ENCODE measurements around the gene SEL1L.

Gene SEL1L

DNA sequence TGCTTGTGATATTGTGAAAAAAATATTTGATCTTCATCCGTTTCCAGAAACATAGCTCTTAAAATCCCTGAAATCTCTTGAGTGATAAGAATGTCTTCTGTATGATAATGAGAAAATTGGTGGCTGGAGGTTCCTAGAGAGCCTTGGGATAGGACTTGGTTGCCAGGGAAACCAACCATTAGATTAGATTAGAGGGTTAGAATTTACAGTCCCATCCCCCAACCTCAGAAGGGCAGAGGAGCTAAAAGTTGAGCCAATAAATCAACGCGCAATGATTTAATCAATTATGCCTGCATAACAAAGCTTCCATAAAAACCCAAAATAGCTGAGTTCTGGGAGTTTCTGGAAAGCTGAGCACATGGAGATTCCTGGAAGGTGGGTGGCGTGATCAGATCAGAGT, 10.6 kb downstream of the SEL1L start:
- Histone ChIP-seq H3K4me1 (ENCODE audit: control insufficient read depth, insufficient read depth, low read length) (peaks cover 9% of the 10 kb centered on the region; the same call in 1 of the 2 replicates), H3K4me3 (ENCODE audit: low read depth, low read length) (no peak overlapping the region), H3K36me3 (ENCODE audit: control insufficient read depth in 2 of 2, insufficient read depth in 1 of 2, low read length in 2 of 2) (peaks cover 18 to 45% of the 10 kb centered on the region in 2 experiments), H3K9me3 (ENCODE audit: control insufficient read depth, insufficient read depth, low read depth, low read length) (no peaks in the 10 kb centered on the region), H3K27ac (ENCODE audit: extremely low read depth, low read depth, low read length) (no peak overlapping the region)
- ChIA-PET CTCF (interaction anchor here (0.5 kb wide), 1 partner anchor 756 kb away, joined by 3 read pairs; no protein-coding TSS in a partner anchor), POLR2A (no interaction called here)
- no peak for TF ChIP-seq ZNF623 (tag by site-specific recombination; IDR thresholded peaks at IDR 0.05)
- TF ChIP-seq, protein P1, sequence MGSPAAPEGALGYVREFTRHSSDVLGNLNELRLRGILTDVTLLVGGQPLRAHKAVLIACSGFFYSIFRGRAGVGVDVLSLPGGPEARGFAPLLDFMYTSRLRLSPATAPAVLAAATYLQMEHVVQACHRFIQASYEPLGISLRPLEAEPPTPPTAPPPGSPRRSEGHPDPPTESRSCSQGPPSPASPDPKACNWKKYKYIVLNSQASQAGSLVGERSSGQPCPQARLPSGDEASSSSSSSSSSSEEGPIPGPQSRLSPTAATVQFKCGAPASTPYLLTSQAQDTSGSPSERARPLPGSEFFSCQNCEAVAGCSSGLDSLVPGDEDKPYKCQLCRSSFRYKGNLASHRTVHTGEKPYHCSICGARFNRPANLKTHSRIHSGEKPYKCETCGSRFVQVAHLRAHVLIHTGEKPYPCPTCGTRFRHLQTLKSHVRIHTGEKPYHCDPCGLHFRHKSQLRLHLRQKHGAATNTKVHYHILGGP (tag by site-specific recombination; IDR thresholded peaks at IDR 0.05) = 0 out of 2 replicates have a peak, but pooled peaks have one; percentile 8

DNA sequence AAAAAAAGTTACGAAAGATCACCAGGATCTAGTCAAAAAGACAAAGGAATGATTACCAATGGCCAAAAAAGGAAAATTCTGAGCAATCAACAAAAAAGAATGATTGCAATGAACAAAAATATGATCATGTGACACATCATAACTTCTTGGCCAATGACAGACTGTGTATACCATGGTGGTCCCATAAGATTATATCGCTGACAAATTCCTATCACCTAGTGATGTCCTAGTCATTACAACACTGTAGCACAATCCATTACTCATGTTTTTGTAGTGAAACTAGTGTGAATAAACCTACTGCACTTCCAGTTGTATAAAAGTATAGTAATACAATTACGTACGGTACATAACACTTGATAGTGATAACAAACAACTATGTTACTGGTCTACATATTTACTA, 12.3 kb downstream of the SEL1L start:
- Histone ChIP-seq H3K4me1 (ENCODE audit: control insufficient read depth, insufficient read depth, low read length) (peaks cover 9% of the 10 kb centered on the region; the same call in 1 of the 2 replicates), H3K36me3 (ENCODE audit: control insufficient read depth in 2 of 2, insufficient read depth in 1 of 2, low read length in 2 of 2) (peaks cover 13 to 52% of the 10 kb centered on the region in 2 experiments), H3K27ac (ENCODE audit: extremely low read depth, low read depth, low read length) (no peak overlapping the region), H3K9me3 (ENCODE audit: control insufficient read depth, insufficient read depth, low read depth, low read length) (no peaks in the 10 kb centered on the region), H3K4me3 (ENCODE audit: low read depth, low read length) (no peak overlapping the region)
- TF ChIP-seq ZNF24 (tag by site-specific recombination; IDR thresholded peaks at IDR 0.05) (no peak), ZNF133 (tag by site-specific recombination; IDR thresholded peaks at IDR 0.05) (no peak), SP3 (tag by site-specific recombination; IDR thresholded peaks at IDR 0.05) (no peak), ZBTB7A (tag by site-specific recombination; IDR thresholded peaks at IDR 0.05; ENCODE audit: low read depth) (no peak), ZXDB (tag by site-specific recombination; IDR thresholded peaks at IDR 0.05) (no peak), ZNF292 (tag by site-specific recombination; IDR thresholded peaks at IDR 0.05; ENCODE audit: borderline replicate concordance, low read depth) (no peak), ZNF138 (tag by site-specific recombination; IDR thresholded peaks at IDR 0.05; ENCODE audit: borderline replicate concordance) (no peak), ZNF544 (tag by site-specific recombination; IDR thresholded peaks at IDR 0.05) (no peak), IKZF3 (tag by site-specific recombination; IDR thresholded peaks at IDR 0.05) (no peak), ZNF391 (tag by site-specific recombination; IDR thresholded peaks at IDR 0.05; ENCODE audit: borderline replicate concordance, low read depth) (no peak), ZNF555 (tag by site-specific recombination; conservative IDR thresholded peaks at IDR 0.05) (no peak), OSR2 (tag by site-specific recombination; IDR thresholded peaks at IDR 0.05) (no peak), ZNF514 (tag by site-specific recombination; IDR thresholded peaks at IDR 0.05) (no peak), ZNF560 (tag by site-specific recombination; IDR thresholded peaks at IDR 0.05; ENCODE audit: borderline replicate concordance) (no peak), GLIS1 (tag by site-specific recombination; IDR thresholded peaks at IDR 0.05) (no peak), YY2 (tag by site-specific recombination; IDR thresholded peaks at IDR 0.05) (no peak), GLI2 (tag by site-specific recombination; IDR thresholded peaks at IDR 0.05; ENCODE audit: borderline replicate concordance, low read depth) (no peak)
- TF ChIP-seq, protein P2, sequence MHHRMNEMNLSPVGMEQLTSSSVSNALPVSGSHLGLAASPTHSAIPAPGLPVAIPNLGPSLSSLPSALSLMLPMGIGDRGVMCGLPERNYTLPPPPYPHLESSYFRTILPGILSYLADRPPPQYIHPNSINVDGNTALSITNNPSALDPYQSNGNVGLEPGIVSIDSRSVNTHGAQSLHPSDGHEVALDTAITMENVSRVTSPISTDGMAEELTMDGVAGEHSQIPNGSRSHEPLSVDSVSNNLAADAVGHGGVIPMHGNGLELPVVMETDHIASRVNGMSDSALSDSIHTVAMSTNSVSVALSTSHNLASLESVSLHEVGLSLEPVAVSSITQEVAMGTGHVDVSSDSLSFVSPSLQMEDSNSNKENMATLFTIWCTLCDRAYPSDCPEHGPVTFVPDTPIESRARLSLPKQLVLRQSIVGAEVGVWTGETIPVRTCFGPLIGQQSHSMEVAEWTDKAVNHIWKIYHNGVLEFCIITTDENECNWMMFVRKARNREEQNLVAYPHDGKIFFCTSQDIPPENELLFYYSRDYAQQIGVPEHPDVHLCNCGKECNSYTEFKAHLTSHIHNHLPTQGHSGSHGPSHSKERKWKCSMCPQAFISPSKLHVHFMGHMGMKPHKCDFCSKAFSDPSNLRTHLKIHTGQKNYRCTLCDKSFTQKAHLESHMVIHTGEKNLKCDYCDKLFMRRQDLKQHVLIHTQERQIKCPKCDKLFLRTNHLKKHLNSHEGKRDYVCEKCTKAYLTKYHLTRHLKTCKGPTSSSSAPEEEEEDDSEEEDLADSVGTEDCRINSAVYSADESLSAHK (tag by site-specific recombination; IDR thresholded peaks at IDR 0.05) = no peak
- TF ChIP-seq, protein P3, sequence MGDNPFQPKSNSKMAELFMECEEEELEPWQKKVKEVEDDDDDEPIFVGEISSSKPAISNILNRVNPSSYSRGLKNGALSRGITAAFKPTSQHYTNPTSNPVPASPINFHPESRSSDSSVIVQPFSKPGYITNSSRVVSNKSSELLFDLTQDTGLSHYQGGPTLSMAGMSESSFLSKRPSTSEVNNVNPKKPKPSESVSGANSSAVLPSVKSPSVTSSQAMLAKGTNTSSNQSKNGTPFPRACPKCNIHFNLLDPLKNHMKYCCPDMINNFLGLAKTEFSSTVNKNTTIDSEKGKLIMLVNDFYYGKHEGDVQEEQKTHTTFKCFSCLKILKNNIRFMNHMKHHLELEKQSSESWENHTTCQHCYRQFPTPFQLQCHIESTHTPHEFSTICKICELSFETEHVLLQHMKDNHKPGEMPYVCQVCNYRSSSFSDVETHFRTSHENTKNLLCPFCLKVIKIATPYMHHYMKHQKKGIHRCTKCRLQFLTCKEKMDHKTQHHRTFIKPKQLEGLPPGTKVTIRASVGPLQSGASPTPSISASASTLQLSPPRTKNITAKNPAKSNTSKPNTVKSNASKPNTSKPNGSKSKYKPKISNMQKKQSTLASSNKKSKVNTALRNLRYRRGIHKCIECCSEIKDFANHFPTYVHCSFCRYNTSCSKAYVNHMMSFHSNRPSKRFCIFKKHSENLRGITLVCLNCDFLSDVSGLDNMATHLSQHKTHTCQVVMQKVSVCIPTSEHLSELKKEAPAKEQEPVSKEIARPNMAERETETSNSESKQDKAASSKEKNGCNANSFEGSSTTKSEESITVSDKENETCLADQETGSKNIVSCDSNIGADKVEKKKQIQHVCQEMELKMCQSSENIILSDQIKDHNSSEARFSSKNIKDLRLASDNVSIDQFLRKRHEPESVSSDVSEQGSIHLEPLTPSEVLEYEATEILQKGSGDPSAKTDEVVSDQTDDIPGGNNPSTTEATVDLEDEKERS (tag by site-specific recombination; IDR thresholded peaks at IDR 0.05) = no peak
- POLR2A ChIA-PET = no interaction called here
- CTCF ChIA-PET = no interaction called here

Data from HEK293 (cell line).